Muscle of back (tissue), 11 donors: ENCODE measurements around the gene COL18A1. TPM values are rescaled to one million over a fixed set of nuclear protein-coding genes. Genes with fewer than 3 reads are reported as not detected.
"Not testable (repeated sequence)": the region's sequence is repeated elsewhere in the genome, so short reads cannot be mapped to it uniquely, and the experiment has no call there.

Experiments
- DNase-seq, 3 donors: peaks; one replicate each; pipeline versions ENCODE4 v3.0.0 to v3.0.0-alpha.2; 2013
- polyA plus RNA-seq, 10 donors: library from polyadenylated mRNA; unstranded; fragments of 120-200 nt; gene quantifications; one replicate each; pipeline ENCODE4 v1.2.1, GENCODE V29; 2013; ENCODE audit not compliant: insufficient read length in 10 of 10

Gene COL18A1
- polyA plus RNA-seq, 10 donors: 53.7 to 116 (median 71.4) TPM

GRCh38 chr21:45491056-45491455 is 86.1 kb downstream of the COL18A1 start:
- no peak for DNase-seq

DNA sequence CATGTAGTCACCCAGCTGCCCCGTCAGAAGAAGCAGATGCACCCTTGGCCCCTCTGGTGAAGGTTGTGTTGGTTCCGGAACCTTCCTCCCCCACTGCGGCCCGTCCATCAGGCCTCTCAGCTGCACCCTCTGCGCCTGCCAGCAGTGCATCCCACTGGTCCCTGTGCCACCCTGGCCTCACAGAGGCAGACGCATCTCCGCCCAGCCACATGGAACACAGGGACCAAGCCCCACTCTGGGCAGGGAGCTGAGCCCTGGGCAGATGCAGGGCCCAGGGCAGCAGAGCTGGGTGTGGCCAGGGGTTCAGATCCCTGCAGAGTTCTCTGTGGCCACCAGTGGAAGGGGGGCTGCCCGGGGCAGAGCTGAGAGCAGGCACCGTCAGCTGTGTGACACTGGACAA is 86.7 kb downstream of the COL18A1 start:
- DNase-seq: no peak

DNA sequence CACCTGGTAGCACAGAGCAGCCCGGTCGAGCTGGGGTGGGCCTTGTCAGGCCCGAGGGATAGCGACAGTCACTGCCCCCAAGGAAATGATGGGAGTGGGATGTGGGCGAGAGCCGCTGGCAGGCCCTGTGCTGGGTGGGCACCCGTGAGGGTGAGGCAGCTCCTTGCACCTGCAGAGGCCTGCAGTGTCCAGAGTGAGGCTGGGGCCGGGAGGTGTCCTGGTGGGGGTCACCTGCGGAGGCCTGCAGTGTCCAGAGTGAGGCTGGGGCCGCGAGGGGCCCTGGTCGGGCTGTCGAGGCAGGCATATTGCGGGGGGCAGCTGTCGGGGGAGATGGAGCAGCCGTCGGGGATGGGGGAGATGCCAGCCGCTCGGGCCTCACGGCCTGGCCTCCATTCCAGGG is 87.8 kb downstream of the COL18A1 start:
- DNase-seq: no peak

DNA sequence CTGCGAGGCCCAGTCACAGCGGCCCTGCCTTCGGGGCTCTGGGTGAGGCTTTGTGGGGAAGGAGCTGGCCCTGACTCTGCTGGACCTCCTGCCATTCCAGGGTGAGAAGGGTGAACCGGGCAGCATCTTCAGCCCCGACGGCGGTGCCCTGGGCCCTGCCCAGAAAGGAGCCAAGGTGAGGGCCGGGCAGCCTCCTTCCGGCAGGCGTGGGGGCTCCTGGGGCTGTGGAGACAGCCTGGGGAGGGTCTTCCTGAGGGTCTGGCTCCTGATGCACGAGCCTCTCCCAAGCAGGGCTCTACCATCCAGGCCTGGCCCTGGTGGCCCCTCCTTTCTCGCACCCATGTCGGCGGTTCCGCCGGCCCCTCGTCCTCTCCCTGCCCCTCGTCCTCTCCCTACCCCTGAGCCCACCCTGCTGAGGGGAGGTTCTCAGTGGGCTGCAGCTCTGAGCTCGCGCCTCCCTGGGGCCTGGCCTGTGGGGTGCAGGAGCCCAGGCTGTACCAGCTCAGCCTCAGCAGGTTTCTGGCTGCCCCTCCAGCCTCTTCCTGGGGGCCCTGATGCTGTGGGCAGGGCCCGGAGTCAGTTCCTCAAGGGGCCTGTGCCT is 88.5 kb downstream of the COL18A1 start:
- no peak for DNase-seq

- no peak for DNase-seq
Measured at GRCh38 chr21:45494135-45494850, 89.3 kb downstream of the COL18A1 start.

GRCh38 chr21:45494851-45495680 is 90.1 kb downstream of the COL18A1 start:
- DNase-seq: no peak

- no peak for DNase-seq
Measured at GRCh38 chr21:45496151-45496967, 91.4 kb downstream of the COL18A1 start.

DNA sequence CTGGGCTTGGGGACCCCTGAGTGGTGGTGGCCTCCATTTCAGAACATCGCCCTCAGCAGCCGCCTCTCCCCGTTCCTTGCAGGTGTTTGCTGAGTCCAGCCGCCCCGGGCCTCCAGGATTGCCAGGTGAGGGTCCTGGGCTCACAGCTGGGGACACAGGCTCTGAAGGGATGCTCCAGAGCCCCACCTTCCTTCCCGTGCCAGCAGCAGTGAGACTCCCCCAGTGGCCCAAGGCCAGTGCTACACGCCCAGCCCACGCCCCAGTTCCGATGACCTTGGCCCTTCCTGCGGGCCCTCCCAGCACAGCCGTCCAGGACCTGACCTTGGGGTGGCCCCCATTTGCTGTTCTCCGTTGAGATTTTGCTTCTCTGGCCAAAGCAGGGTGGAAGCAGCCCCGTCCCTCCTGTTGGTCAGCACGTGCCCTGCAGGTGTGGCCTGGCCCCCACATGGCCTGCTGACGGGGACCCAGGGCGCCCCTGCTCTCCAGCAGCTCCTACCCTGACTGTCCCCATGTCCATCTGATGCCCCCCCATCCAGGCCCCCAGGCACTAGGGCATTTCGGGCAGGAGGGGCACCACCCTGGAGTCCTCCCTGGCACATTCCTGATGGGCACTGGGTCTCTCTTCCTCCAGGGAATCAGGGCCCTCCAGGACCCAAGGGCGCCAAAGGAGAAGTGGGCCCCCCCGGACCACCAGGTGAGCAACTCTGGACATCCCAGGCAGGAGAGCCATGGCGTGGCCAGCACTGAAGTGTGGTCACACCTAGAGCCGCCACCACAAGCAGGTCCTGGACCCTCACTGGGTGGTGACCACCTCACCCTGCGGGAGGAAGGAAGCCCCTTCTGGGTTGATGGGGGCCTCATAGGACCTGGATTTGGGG is 92.2 kb downstream of the COL18A1 start:
- no peak for DNase-seq

DNA sequence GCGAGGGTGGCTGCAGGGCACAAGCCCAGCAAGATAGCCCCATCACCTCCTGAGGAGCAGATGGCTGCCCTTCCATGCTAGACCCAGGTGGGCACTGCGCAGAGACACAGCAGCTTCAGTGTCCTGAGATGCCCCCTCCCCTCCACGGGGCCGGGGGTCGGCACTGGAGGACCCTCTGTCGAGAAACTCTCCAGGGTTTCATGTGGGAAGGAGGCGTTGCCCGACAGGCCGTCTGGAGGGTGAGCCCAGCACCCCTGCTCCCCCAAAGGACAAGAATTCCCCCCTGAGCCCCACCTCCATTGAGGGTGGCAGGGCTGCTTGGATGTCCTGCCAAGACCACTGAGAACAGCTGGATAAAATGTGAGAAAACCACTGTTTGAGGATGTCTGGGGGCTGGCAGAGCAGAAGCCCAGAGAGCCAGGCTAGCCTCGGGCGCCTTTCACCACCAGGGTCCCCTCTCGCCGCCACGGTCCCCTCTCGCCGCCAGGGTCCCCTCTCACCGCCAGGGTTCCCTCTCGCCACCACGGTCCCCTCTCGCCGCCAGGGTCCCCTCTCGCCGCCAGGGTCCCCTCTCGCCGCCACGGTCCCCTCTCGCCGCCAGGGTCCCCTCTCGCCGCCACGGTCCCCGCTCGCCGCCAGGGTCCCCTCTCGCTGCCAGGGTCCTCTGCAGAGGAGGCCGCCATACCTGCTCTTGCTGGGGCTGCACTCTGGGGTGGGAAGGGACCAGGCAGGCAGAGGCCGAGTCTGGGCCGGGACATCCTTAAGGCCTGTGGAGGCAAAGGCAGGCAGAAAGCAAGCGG is 93.1 kb downstream of the COL18A1 start:
- DNase-seq: no peak

DNA sequence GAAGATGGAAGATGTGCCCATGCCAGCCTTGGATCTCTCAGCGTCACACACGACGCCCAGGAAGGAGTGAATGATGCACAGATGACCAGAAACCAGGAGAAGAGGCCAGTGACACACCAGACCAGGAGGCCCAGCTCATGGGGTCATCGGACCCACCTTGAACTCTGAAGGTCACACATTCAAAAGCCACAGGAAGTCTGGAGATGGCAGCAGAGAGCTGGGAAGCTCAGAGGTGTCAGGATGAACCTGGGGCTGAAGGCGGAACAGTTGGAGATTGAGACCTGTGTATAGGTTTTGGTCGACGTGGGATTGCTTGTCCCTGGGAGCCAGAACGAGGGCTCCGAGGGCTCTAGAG is 93.7 kb downstream of the COL18A1 start:
- DNase-seq: no peak

DNA sequence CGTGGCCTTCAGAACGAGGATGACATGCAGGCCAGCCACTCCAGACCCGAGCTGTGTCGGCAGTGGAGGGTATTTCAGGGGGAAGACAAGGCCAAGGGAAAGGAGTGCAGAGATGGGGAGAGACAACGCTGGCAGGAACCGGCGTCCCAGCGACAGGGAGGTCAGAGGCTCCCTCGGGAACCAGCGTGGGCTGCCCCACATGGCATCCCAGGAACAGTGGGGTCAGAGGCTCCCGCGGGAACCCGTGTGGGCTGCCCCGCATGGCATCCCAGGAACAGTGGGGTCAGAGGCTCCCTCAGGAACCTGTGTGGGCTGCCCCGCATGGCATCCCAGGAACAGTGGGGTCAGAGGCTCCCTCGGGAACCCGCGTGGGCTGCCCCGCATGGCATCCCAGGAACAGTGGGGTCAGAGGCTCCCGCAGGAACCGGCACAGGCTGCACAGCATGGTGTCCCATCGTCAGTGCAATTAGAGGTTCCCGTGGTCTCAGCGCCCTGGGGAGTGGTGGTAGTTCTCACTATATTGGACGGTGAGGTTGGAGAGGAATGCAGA is 94.3 kb downstream of the COL18A1 start:
- no peak for DNase-seq

DNA sequence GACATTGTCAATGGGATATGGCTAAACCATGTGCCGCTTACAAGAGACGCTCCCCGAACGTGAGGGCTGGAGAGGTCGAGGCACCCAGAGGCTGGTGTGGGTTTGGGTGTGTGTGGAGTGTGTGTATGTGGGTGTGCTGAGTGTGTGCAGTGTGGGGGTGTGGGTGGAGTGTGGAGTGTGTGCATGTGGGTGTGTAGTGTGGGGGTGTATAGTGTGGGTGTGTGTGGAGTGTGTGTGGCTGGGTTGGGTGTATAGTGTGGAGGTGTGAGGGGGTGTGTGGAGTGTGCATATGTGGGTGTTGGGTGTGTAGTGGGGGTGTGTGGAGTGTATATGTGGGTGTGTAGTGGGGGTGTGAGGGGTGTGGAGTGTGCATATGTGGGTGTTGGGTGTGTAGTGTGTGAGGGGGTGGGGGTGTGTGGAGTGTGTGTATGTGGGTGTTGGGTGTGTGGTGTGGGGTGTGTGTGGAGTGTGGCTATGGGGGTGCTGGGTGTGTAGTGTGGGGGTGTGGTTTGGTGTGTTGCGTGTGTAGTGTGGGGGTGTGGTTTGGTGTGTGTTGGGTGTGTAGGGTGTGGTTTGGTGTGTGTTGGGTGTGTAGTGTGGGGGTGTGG is 95.1 kb downstream of the COL18A1 start:
- DNase-seq: no peak

DNA sequence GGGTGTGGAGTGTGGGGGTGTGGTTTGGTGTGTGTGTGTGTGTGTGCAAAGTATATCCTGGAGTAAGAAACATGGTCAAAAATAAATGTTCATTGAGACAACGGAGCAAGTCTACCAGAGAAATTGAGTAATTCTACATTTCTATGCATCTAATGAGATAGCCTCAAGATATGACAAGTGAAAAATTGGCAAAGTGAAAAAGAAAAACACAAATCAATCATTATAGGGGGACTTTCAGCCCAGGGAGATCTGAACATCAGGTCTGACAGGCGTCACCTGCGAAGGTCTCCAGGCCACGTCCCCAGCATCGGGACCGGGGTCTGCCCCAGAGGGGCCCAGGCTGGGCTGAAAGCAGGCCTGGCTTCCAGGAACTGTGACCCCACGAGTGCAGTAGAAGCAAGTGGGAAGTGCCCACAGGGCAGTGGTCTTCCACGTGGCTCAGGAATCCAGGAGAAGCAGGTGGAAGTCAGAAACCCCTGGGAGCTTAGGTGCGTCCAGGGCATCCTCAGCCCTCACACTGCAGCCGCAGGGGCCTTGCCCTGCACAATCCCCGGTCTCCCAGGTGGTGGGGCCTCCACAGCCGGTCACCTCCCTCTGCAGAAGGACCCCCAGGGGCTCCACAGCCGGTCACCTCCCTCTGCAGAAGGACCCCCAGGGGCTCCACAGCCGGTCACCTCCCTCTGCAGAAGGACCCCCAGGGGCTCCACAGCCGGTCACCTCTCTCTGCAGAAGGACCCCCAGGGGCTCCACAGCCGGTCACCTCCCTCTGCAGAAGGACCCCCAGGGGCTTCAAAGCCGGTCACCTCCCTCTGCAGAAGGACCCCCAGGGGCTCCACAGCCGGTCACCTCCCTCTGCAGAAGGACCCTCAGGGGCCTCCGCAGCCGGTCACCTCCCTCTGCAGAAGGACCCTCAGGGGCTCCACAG is 96.4 kb downstream of the COL18A1 start:
- not testable (repeated sequence) for DNase-seq

- no peak for DNase-seq
Measured at GRCh38 chr21:45502006-45502345, 97.0 kb downstream of the COL18A1 start.

DNA sequence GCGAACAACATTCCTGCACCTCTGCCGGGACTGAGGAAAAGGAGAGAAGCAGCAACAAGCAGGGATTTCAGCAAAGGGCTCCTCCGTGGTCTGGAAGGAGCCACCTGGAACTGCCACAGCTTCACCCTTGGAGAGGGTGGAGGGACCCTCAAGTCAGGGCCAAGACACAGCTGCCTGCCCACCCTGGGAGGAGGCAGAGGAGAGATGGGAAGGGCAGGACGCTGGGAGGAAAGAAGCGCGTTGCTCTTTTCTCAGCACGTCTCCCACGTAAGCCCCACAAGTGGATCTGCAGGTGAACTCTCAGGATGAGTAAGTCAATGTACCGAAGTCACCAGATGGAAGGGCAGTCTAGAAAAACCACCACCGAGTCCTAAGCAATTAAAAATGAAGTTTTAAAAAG is 97.6 kb downstream of the COL18A1 start:
- no peak for DNase-seq

- DNase-seq: not testable (repeated sequence)
Measured at GRCh38 chr21:45503226-45503625, 98.3 kb downstream of the COL18A1 start.

DNA sequence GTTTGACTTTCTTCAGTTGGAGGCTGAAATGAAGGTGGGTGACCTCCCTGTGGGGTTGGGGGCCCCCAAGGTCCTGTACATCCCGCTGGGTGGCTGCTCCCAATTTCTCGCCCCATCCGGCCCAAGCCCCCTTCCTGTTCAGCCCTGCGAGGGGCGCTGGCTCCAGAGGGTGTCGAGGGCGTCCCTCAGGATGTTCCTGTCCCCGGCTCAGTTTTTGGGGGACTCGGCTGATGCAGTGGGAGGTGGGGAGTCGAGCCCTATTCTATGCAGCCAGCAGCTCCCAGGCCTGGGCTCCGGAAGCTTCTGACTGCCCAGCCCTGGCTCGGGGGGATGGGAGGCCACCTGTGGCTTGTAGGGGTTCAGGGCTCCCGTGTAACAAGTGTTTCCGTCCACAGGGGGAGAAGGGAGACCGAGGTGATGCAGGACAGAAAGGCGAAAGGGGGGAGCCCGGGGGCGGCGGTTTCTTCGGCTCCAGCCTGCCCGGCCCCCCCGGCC is 99.1 kb downstream of the COL18A1 start:
- no peak for DNase-seq
